HG02870 (cell line): ENCODE measurements around the gene MIPOL1.
"Not testable (repeated sequence)": the region's sequence is repeated elsewhere in the genome, so short reads cannot be mapped to it uniquely, and the experiment has no call there.

Experiments used
- ATAC-seq: cut with Tn5 transposase; IDR thresholded peaks from one replicate; pipeline ENCODE4 v1.9.1; 2021; ENCODE audit warnings: mild to moderate bottlenecking, moderate library complexity; ENCODE audit not compliant: unreplicated experiment

MIPOL1 gene

DNA sequence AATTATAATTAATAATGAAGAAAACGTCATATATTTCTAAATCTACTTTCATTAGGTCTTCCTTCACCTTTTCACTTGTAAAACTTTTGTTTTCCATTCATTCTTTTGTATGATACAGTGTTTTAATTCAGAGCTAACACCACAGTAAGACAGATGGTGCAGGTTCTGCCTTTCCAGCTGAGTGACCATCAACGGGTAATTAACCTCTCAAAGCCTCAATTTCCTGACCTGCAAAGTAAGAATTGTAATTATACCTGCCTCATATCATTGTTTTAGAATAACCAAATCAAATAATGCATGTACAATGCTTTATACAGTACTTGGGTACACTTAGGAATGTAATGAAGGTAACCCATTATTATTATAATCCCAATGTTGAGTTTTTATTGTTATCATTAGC, 239.8 kb downstream of the MIPOL1 start:
- no peak for ATAC-seq

DNA sequence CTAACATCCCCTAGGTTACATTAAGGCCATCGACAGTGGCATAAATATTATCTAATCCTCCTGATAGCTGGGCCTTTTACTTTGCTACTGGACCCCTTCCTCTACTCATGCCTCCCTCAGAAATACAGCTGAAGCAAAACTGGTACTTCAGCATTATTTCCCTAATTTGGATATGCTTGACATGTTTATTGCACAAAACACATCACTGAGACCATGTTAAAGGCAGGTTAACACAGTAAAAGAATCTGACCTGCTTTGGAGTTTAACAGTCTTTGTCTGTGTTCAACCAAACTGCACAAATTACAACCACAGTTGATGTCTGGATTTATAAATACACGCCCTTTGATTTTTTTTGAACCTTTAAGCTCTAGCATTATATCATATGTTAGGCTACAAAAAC, 240.7 kb downstream of the MIPOL1 start:
- ATAC-seq, result no peak

DNA sequence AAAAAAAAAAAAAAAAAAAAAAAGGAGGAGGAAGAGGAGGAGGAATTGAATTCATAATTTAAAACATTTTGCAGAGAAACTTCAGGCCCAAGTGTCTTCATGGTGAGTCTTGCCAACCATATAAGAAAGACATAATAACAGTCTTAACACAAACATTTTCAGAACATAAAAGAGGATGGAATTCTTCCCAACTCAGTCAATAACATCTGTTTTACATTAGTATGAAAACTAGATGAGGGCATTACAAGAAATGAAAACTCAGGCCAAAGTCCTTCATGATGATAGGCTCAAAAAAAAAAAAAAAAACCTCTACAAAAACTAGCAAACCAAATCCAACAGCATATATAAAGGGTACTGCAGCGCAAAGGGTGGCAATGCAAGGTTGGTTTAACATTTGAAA, 245.7 kb downstream of the MIPOL1 start:
- ATAC-seq, result no peak

DNA sequence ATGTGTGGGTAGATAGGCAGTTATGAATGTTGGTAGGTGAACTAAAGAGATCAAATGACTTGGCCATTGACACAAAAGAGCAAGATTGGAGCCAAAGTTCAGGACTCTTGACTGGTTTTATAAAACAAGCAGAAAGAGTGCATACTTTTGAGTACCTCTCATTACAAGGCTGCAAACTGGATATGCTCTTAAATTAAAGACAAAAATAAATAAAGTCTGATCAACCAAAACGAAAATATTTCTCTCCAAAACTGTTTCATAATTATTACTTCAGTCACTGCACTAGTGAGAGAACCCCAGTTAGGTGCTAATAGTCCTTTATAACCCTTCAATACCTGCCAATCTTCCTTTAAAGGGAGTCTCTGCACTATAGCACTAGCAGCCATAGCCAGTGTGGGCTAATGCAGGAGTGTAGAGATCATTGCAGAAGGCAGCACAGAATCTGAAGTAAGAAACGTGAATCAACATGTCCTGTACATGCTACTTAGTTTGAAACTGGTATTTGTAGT, 250.2 kb downstream of the MIPOL1 start:
- ATAC-seq, result no peak

DNA sequence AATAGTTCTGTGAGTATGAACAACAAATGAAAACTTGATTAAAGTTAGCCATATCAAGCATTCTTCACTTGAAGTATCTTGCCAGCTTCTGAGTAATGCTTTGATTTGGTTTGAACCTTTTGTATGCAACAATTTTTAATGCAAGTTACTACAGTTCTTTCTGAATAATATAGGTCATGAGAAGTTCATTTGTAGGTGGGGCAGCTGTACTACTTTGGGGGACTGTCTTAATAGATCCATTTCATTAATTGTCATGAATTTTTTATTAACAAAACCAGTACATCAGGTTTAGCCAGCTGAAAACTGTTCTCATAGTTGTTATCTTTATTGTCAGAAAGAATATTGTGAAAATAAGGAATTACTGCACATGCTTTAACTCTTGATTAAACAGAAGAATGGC, 254.6 kb downstream of the MIPOL1 start:
- no peak for ATAC-seq

DNA sequence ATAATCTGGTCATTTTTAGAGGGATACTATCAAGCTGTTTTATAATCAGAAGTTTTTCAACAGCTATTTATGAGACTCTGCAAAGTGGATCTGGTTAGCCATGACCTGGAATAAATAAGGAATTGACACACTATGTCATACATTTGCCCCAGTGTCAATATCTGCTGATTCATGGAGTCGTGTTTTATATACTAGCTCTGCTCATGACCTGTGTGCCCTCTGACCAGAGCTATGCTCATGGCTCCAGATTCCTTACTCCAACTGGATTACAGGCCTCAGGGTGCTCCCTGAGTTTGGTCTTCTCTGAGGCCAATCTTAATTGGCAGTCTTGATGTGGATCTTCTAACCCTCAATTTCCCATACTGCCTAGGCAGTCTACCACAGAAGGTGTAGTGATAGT, 256.2 kb downstream of the MIPOL1 start:
- ATAC-seq, result no peak

DNA sequence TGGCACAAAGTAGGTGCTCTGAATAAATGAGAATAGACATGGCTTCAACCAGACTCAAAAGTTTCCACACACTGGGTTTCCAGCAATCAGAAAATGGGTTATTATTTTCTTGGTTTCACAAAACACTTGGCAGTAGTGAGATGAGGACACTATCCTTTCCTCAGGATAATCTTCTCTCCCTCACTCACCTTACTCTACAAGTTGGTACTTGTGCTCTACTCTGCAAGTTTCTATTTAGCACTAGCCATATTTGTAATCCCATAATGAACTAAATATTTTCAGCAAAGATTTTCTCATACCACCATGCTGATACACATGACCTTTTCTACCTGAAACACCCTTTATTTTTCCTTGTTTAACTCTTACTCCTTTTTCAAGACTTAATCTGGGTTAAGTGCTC, 259.6 kb downstream of the MIPOL1 start:
- no peak for ATAC-seq

DNA sequence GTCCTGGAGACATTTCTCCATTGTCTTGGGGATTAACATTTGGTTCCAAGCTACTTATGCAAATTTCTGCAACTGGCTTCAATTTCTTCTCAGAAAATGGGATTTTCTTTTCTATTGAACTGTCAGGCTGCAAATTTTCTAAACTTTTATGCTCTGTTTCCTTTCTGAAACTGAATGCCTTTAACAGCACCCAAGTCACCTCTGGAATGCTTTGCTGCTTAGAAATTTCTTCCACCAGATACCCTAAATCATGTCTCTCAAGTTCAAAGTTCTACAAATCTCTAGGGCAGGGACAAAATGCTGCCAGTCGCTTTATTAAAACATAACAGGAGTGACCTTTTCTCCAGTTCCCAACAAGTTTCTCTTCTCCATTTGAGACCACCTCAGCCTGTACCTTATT, 264.7 kb downstream of the MIPOL1 start:
- not testable (repeated sequence) for ATAC-seq

DNA sequence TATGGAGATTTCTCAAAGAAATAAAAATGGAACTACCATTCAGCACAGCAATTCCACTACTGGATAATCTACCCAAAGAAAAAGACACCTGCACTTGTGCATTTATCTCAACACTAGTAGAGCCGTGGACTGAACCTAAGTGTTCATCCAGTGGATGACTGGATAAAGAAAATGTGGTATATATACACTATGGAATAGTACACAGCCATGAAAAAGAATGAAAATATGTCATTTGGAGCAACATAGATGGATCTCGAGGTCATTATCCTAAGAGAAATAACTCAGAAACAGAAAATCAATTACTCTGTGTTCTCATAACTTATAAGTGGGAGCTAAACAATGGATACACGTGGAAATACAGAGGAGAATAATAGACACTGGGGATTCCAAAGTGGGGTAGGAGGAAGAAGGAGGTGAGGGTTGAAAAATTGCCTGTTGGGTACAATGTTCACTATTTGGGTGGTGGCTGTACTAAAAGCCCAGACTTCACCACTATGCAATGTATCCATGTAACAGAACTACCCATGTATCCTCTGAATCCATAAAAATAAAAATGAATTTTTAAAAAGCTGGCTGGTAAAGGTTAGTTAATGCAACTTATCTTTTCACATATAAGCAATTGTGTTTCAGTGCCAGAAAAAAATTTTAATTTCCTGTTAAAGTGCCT, 266.6 kb downstream of the MIPOL1 start:
- no peak for ATAC-seq

DNA sequence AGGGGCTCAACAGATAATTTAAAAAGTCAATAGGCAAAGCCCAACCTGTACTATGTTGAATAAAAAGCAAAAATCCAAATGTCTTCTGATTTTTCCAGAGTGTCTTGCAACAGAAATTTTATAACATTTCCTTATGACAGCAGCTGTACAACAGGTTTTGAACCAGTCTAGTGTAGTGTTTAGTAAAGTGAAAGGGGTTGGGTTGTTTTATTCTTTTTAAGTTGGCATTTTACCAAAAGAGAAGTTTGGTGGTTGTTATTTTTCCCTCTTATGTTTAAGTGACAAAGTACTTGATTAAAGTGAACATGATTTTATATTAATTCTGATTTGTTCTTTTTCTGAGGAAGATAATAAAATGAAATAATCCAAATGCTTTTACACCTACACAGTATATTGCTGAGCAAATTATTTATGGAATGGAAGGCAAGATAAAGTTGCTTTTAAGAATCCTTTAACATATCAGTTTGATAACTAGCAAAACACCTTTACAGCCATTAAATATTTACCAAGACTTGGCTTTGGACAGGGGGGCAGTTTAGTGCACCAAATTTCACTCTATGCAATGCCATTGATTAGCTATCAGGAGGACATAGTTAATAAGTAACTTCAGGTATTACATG, 268.4 kb downstream of the MIPOL1 start:
- no peak for ATAC-seq

DNA sequence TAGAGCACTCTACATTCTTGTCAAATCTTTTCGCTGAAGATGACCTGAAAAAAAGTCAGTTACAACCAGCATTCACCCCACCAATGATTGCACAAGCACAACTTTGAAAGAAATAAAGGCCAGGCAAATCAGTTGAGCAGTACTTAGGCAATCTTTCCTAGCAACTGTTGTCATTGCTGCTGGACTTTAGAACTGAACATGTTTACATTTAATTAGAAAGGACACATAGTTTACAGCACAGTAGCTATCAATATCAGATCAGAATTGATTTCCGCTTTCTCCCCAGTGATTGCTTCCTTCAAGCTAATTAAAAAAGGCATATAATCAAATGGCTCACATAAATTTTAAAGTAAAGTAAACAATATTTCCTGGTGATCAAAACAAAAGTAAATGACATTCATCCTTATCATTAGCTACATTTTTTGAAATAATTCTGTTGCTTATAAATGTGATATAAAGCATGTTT, 268.9 kb downstream of the MIPOL1 start:
- no peak for ATAC-seq

DNA sequence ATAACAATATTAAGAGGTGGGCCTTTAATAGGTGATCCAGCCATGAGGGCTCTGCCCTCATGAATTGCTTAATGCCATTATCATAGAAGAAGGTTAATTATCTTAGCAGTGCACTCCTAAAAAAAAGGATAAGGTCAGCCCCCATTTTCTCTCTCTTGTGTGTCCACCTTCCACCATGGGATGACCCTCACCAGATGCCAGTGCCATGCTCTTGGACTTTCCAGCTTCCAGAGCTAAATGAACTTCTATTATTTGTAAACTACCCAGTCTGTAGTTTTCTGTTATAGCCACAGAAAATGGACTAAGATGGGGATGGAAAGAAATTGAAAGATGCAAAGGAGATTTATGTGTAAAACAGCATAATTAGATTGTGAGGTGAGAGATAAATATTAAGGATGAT, 271.9 kb downstream of the MIPOL1 start:
- ATAC-seq, result no peak

DNA sequence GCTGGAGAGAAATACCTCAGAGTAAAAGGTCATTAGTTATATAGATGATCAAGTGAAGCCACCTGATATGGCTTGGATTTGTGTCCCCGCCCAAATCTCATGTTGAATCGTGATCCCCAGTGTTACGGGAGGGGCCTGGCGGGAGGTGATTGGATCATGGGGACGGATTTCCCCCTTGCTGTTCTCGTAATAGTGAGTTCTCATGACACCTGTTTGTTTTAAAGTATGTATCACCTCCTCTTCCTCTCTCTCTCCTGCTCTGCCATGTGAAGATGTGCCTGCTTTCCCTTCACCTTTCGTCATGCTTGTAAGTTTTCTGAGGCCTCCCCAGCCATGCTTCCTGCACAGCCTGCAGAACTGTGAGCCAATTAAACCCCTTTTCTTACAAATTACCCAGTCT, 272.5 kb downstream of the MIPOL1 start:
- ATAC-seq, result no peak

DNA sequence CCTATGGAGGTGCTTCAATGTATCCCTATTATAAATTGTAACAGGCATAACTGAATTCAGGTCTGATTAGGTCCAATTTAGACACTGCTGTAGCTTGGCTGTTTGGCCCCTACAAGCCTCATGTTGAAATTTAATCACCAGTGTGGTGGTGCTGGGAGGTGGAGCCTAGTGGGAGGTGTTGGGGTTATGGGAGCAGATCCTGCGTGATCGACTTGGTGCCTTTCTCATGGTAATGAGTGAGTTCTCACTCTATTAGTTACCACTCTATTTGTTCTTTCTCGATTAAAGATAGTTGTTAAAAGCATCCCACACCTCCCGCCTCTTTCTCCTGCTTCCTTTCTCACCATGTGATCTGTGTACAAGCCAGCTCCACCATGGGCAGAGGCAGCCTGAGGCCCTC, 275.2 kb downstream of the MIPOL1 start:
- no peak for ATAC-seq

DNA sequence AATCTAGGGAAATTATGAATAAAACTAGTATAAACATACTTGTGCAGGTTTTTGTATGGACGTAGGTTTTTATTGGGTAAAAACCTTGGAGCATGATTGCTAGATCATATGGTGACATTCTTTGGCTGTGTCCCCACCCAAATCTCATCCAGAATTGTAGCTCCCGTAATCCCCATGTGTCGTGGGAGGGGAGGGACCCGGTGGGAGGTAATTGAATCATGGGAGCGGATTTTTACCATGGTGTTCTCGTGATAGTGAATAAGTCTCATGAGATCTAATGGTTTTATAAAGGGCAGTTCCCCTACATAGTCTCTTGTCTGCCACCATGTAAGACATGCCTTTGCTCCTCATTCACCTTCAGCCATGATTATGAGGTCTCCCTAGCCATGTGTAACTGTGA, 276.5 kb downstream of the MIPOL1 start:
- no peak for ATAC-seq

DNA sequence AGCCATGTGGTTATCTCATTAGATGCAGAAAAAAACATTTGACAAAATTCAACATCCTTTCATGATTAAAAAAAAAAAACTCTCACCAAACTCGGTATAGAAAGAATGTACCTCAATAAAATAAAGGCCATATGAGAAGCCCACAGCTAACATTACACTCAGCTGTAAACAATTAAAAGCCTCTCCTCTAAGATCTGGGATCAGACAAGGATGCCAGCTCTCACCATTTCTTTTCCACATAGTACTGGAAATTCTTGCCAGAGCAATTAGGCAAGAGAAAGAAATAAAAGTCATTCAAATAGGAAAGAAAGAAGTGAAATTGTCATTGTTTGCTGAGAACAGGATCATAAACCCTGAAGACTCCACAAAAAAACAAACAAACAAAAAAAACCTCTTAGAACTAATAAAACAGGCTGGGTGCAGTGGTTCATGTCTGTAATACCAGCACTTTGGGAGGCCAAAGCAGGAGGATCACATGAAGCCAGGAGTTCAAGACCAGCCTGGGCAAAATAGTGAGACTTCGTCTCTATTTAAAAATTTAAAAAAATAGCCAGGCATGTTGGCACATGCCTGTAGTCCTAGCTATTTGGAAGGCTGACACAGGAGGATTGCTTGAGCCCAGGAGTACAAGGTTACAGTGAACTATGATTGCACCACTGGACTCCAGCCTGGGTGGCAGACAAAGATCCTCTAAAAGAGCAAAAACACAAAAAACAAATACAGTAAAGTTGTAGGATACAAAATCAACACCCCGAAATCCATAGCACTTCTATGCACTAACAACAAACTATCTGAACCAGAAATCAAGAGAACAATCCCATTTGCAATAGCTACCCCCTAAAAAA, 282.9 kb downstream of the MIPOL1 start:
- no peak for ATAC-seq

DNA sequence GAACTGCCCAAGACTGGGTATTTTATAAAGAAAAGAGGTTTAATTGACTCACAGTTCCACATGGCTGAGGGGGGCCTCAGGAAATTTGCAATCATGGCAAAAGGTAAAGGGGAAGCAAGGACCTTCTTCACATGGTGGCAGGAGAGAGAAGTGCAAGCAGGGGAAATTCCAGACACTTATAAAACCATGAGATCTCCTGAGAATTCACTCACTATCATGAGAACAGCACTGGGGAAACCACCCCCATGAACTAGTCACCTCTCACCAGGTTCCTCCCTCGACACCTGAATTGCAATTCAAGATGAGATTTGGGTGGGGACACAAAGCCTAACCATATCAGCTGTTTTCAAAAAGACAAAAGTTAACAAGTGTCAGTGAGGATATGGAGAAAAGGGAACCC, 284.7 kb downstream of the MIPOL1 start:
- ATAC-seq, result no peak

DNA sequence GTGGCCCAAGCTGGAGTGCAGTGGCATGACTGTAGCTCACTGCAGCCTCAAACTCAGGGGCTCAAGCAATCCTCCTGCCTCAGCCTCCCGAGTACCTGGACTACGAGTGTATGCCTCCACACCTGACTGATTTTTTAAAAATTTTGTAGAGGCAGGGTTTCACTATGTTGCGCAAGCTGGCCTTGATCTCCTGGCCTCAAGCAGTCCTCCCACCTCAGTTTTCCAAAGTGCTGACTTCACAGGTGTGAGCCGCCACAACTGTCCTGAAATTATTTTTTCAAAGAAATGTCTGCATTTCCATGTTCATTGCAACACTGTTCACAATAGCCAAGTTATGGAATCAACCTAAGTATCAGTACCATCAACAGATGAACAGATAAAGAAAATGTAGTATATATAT, 285.9 kb downstream of the MIPOL1 start:
- no peak for ATAC-seq

DNA sequence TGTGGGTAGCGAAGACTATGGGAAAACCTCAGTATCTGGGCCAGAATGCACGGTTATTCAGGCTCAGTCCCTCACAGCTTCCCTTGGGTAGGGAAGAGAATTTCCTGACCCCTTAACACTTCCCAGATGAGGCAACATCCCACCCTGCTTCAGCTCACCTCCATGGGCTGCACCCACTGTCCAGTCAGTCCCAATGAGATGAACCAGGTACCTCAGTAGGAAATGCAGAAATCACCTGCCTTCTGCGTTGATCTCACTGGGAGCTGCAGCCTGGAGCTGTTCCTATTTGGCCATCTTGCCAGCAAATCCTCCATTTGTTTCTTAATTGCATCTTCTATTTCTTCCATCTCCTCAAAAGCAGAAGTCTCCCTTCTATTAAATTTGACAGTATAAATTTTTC, 292.9 kb downstream of the MIPOL1 start:
- ATAC-seq, result no peak

DNA sequence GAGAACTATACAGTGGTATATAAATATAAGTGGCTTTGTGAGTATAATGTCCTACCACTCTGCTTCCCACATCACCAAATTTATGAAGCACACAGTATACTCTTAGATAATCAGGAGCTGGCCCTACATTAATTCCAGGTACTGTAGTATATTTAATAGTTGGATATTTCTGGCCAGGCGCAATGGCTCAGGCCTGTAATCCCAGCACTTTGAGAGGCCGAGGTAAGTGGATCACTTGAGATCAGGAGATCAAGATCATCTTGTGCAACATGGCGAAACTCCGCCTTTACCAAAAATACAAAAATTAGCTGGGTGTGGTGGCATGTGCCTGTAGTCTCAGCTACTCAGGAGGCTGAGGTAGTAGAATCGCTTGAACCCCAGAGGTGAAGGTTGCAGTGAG, 293.3 kb downstream of the MIPOL1 start:
- no peak for ATAC-seq

DNA sequence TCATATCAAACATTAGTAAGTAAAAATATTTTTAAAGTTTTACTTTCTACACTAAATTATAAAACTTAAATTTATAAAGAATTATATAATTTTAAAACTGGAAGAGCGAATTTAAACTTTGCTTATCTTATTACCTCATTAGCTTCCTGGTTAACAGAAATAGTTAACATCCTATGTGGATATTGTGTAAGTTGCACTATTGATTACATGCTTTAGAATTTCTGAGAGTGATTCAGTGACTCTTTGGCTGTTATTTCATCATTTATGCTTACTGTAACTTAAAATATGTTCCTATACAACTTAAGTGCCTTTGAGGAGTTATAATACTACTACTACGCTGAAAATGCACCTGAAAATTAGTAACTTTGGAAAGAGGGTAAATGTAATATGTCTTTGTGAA, 295.9 kb downstream of the MIPOL1 start:
- no peak for ATAC-seq

DNA sequence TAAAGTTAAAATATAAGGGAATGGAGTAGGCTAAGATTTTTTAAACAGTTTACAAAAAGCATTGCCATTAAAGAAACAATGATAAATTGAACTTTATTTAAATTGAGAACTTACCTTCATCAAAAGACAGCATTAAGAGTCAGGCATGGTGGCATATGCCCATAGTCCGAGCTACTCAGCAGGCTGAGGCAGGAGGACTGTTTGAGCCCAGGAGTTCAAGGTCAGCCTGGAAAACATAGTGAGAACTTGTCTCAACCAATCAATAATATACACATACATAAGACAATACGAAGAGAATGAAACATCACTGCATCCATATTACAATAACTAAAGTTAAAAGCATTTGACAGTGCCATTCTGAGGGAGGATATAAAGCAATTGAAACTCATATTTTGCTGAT, 299.7 kb downstream of the MIPOL1 start:
- ATAC-seq, result no peak
